ENCODE results near the gene FA2H.

Gene FA2H

GRCh38 chr16:74713325-74713724, 61.3 kb downstream of the FA2H start:
- TF ChIP-seq, protein P1, sequence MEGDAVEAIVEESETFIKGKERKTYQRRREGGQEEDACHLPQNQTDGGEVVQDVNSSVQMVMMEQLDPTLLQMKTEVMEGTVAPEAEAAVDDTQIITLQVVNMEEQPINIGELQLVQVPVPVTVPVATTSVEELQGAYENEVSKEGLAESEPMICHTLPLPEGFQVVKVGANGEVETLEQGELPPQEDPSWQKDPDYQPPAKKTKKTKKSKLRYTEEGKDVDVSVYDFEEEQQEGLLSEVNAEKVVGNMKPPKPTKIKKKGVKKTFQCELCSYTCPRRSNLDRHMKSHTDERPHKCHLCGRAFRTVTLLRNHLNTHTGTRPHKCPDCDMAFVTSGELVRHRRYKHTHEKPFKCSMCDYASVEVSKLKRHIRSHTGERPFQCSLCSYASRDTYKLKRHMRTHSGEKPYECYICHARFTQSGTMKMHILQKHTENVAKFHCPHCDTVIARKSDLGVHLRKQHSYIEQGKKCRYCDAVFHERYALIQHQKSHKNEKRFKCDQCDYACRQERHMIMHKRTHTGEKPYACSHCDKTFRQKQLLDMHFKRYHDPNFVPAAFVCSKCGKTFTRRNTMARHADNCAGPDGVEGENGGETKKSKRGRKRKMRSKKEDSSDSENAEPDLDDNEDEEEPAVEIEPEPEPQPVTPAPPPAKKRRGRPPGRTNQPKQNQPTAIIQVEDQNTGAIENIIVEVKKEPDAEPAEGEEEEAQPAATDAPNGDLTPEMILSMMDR (IDR thresholded peaks at IDR 0.05; ENCODE audit: low read depth, low read length): no peak
- DNase-seq (ENCODE audit: extremely low read depth, low read depth): no peak

DNA sequence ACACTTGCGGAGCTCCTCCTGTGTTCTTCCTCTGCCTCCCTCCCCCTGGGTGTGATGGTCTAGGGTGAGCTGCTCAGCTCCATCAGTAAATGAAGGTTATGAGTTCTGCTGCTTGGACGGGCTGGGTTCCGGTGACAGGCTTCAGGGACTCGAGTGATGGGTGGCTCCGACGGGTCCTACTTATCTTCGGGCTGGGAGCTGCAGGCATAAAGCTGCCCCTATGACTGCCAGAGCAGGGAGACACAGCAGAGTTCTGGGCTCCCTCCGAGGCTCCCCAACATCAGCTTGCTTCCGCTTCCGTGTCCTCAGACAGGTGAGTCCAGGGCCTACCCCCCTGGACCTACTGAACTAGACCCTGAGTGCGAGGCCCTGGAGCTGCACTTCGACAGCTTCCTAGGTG, 62.7 kb downstream of the FA2H start:
- TF ChIP-seq, protein P1 (IDR thresholded peaks at IDR 0.05; ENCODE audit: low read depth, low read length): no peak
- DNase-seq (ENCODE audit: extremely low read depth, low read depth): no peak

DNA sequence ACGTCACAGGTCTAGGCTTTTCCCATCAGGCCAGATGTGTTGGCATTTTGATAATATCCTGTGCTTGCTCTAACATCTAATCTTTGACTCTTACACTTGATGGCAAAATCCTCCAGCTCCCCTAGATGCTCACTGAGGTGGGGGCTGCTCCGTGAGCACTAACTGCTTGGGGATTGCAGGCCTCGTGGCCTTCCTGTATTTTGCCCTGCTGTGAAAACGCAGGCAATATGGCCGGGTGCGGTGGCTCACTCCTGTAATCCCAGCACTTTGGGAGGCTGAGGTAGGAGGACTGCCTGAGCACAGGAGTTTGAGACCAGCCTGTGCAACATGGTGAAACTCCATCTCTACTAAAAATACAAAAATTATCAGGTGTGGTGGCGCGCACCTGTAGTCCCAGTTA, 64.2 kb downstream of the FA2H start:
- TF ChIP-seq, protein P1 (IDR thresholded peaks at IDR 0.05; ENCODE audit: low read depth, low read length): no peak
- no peak for DNase-seq (ENCODE audit: extremely low read depth, low read depth)

DNA sequence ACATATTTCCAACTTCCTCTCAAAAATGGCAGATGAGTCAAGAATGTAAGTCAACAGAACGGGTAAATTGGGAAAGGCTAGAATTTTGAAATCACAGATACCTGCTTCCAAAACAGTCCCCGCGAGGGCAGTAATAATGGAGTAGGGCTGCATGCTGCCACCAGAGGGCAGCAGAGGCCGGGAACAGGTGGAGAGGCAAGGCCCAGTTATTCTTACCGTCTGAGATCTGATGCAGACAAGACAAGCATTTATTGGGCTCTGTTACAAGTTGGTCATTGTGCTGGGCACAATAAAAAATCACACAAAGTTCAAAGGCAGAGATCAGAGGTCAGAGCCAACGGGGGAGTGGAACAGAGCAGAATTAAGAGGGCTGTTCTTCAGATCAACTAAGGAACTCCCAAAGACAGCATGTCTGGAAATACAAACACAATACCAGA, 65.2 kb downstream of the FA2H start:
- TF ChIP-seq, protein P1 (IDR thresholded peaks at IDR 0.05; ENCODE audit: low read depth, low read length): peak; percentile 99
- DNase-seq (ENCODE audit: extremely low read depth, low read depth): peak; percentile 43

DNA sequence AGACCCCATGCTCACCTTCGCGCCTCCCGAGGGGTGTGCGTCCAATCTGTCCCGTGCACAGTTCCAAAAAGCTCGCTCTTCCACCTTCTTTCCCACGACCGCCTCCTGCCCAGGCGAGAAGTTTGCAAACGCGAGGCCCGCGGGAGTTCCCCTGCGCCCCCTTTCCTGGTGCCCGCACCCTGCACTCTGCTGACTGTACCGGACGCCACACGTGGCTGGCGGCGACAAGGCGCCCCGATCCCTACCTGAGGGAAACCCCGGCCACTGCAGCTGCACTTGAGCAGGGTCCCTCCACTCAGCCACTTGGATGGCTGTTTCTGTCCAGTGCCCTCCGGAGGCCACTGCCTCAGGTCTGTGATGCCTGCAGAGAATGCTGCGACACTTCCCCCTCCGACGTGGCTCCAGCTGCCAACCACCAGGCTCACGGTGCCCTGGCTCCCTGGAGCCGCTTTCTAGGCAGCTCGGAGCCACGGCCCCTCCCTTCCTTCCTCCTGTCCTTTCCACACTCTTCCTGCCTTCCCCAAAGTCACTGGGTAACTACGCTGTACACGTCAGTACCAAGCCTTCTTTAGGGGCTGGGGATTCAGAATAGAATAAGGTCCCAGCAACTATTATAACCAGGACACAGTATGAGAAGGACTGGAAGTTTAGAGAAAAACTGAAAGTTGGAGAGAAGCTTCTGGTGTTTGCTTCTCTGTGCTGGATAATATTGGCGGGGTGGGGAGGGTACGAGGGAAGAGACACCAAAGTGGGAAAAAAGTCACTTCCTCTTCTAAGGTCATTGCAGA, 74.0 kb downstream of the FA2H start, which contains the start of gene MLKL:
TSS of gene MLKL (minus strand) at position 425 of the 788 bp plus-strand sequence. CDS start 5,105 bp downstream, outside the sequence.
- DNase-seq (ENCODE audit: extremely low read depth, low read depth): no peak
- TF ChIP-seq, protein P1 (IDR thresholded peaks at IDR 0.05; ENCODE audit: low read depth, low read length): no peak; the same call in 1 of the 2 replicates

GRCh38 chr16:74700116-74700437, 74.5 kb downstream of the FA2H start:
- DNase-seq (ENCODE audit: extremely low read depth, low read depth): no peak
- TF ChIP-seq, protein P1 (IDR thresholded peaks at IDR 0.05; ENCODE audit: low read depth, low read length): no peak

- TF ChIP-seq, protein P1 (IDR thresholded peaks at IDR 0.05; ENCODE audit: low read depth, low read length): no peak
- no peak for DNase-seq (ENCODE audit: extremely low read depth, low read depth)
Observed at GRCh38 chr16:74699666-74700065, 75.0 kb downstream of the FA2H start.
